Mammary epithelial cell (primary cell): ENCODE data around the gene ABCD1.

Experiments used
- EZH2 ChIP-seq: IDR thresholded peaks from 2 replicates; pipeline ENCODE4 v1.6.1; 2012; ENCODE audit warnings: low read length, inconsistent platforms, borderline replicate concordance
- TF ChIP-seq, protein P1 (sequence below), 2 donors: IDR thresholded peaks in 1 of 2; conservative IDR thresholded peaks in 1 of 2; 2 replicates each; pipeline ENCODE4 v1.5.1; 2011 to 2012; ENCODE audit warnings: inconsistent platforms in 2 of 2, low read length in 2 of 2, mild to moderate bottlenecking in 2 of 2, control low read depth in 1 of 2, low read depth in 1 of 2; ENCODE audit not compliant: insufficient read depth in 1 of 2; ENCODE audit errors: extremely low read depth in 1 of 2

DNA sequence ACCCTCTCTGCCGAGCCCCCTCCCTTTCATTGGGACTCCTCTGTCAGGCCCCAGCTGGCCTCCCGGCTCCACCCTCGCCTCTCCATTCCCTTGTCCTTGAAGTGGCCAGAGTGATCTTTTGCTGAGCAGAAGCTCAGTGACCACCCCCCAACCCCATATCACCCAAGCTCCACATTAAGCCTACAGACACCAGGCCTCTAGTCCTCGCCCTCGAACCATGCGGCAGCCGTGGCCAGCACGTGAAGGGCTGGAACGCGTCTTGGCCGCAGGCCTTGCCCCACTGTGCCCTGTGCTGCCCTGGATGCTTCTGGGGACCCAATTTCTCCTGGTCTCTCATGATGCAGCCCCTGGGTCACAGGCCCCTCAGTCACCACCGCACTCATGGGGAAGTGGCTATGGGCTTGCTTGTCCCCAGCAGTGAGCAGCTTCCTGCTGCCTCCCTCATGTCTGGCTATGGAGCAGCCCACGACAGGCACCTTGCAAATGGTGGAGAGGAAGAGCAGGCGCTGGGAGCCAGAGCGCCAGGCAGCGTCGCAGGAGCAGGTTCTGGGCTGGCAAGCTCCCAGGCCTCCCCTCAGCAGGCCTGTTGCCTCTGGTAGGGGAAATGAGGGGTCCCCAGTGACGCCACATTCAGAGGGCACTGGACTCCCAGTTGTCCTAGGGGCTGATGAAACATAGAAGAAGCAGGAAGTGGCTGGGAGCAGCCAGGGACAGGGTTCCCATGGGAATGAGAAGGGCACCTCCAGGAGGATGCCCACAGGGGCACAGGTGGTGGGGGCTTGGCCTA is 55.4 kb downstream of the ABCD1 start:
- TF ChIP-seq, protein P1, sequence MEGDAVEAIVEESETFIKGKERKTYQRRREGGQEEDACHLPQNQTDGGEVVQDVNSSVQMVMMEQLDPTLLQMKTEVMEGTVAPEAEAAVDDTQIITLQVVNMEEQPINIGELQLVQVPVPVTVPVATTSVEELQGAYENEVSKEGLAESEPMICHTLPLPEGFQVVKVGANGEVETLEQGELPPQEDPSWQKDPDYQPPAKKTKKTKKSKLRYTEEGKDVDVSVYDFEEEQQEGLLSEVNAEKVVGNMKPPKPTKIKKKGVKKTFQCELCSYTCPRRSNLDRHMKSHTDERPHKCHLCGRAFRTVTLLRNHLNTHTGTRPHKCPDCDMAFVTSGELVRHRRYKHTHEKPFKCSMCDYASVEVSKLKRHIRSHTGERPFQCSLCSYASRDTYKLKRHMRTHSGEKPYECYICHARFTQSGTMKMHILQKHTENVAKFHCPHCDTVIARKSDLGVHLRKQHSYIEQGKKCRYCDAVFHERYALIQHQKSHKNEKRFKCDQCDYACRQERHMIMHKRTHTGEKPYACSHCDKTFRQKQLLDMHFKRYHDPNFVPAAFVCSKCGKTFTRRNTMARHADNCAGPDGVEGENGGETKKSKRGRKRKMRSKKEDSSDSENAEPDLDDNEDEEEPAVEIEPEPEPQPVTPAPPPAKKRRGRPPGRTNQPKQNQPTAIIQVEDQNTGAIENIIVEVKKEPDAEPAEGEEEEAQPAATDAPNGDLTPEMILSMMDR (conservative IDR thresholded peaks at IDR 0.05 in 1 of 2, IDR thresholded peaks at IDR 0.05 in 1 of 2; ENCODE audit: extremely low read depth in 1 of 2, insufficient read depth in 1 of 2, low read depth in 1 of 2, low read length in 2 of 2) = no peak
- TF ChIP-seq EZH2 = no peak
